ENCODE data around the gene GAS7. TPM values are rescaled to one million over a fixed set of nuclear protein-coding genes. Genes with fewer than 3 reads are reported as not detected.

GAS7 gene
- total RNA-seq, 2 donors from 2014 or later: 10.3 to 144 TPM

- Histone ChIP-seq H3K4me1 (replicated peaks) (no peaks in the 10 kb centered on the region), H3K4me3 (no peak overlapping the region), H3K36me3 (no peaks in the 10 kb centered on the region), H3K27ac (no peak overlapping the region), H3K27me3 (replicated peaks; ENCODE audit: insufficient read depth) (no peaks in the 10 kb centered on the region), H3K9me3 (no peaks in the 10 kb centered on the region)
- TF ChIP-seq POLR2AphosphoS5 (IDR thresholded peaks at IDR 0.05): no peak
- TF ChIP-seq CTCF (IDR thresholded peaks at IDR 0.05): no peak
- no peak for TF ChIP-seq POLR2A (IDR thresholded peaks at IDR 0.05)
- no peak for DNase-seq (ENCODE audit: low spot score)
- 91% methylated on average over 2 of the region's 2 CpGs for WGBS
- intact Hi-C loops (cut with DNase I): no loop called here
Measured at GRCh38 chr17:10082795-10083194, 115.6 kb downstream of the GAS7 start.

GRCh38 chr17:10081571-10082169 is 116.7 kb downstream of the GAS7 start:
- WGBS: 82% methylated on average over 8 of the region's 8 CpGs
- Histone ChIP-seq H3K27me3 (replicated peaks; ENCODE audit: insufficient read depth) (no peaks in the 10 kb centered on the region), H3K27ac (no peak overlapping the region), H3K4me3 (no peak overlapping the region), H3K36me3 (no peaks in the 10 kb centered on the region), H3K9me3 (no peaks in the 10 kb centered on the region), H3K4me1 (replicated peaks) (no peaks in the 10 kb centered on the region)
- TF ChIP-seq POLR2AphosphoS5 (IDR thresholded peaks at IDR 0.05) (no peak), CTCF (IDR thresholded peaks at IDR 0.05) (no peak), POLR2A (IDR thresholded peaks at IDR 0.05) (no peak)
- intact Hi-C loops (cut with DNase I): no loop called here
- DNase-seq (ENCODE audit: low spot score): no peak

- Histone ChIP-seq H3K36me3 (no peaks in the 10 kb centered on the region), H3K27ac (no peak overlapping the region), H3K4me3 (no peak overlapping the region), H3K9me3 (no peaks in the 10 kb centered on the region), H3K4me1 (replicated peaks) (no peaks in the 10 kb centered on the region), H3K27me3 (replicated peaks; ENCODE audit: insufficient read depth) (no peaks in the 10 kb centered on the region)
- TF ChIP-seq POLR2A (IDR thresholded peaks at IDR 0.05) (no peak), POLR2AphosphoS5 (IDR thresholded peaks at IDR 0.05) (no peak), CTCF (IDR thresholded peaks at IDR 0.05) (no peak)
- WGBS: 83% methylated on average over 4 of the region's 4 CpGs
- intact Hi-C loops (cut with DNase I): no loop called here
- DNase-seq (ENCODE audit: low spot score): no peak
Measured at GRCh38 chr17:10077561-10078299, 120.7 kb downstream of the GAS7 start.

GRCh38 chr17:10075919-10076318 is 122.5 kb downstream of the GAS7 start:
- Histone ChIP-seq H3K36me3 (no peaks in the 10 kb centered on the region), H3K27ac (no peak overlapping the region), H3K4me1 (replicated peaks) (no peaks in the 10 kb centered on the region), H3K9me3 (no peaks in the 10 kb centered on the region), H3K4me3 (no peak overlapping the region), H3K27me3 (replicated peaks; ENCODE audit: insufficient read depth) (no peaks in the 10 kb centered on the region)
- WGBS: 83% methylated on average over 5 of the region's 5 CpGs
- no peak for DNase-seq (ENCODE audit: low spot score)
- TF ChIP-seq CTCF (IDR thresholded peaks at IDR 0.05): no peak
- no peak for TF ChIP-seq POLR2AphosphoS5 (IDR thresholded peaks at IDR 0.05)
- no peak for TF ChIP-seq POLR2A (IDR thresholded peaks at IDR 0.05)
- intact Hi-C loops (cut with DNase I): no loop called here

- H3K27ac ChIP-seq: no peak overlapping the region
- H3K36me3 ChIP-seq: no peaks in the 10 kb centered on the region
- H3K4me3 ChIP-seq: no peak overlapping the region
- intact Hi-C loops (cut with DNase I): no loop called here
- no peaks in the 10 kb centered on the region for H3K27me3 ChIP-seq (replicated peaks; ENCODE audit: insufficient read depth)
- TF ChIP-seq POLR2AphosphoS5 (IDR thresholded peaks at IDR 0.05) (no peak), POLR2A (IDR thresholded peaks at IDR 0.05) (no peak), CTCF (IDR thresholded peaks at IDR 0.05) (no peak)
- 69% methylated on average over 6 of the region's 6 CpGs for WGBS
- H3K4me1 ChIP-seq (replicated peaks): no peaks in the 10 kb centered on the region
- DNase-seq (ENCODE audit: low spot score): no peak
- H3K9me3 ChIP-seq: no peaks in the 10 kb centered on the region
Measured at GRCh38 chr17:10073941-10074340, 124.5 kb downstream of the GAS7 start.

All from prostate gland (tissue), 2 donors.